NCI-H187 treated with DMSO at 0.1 percent for 48 hours (cell line): ENCODE results near the gene ALAS1.

ENCODE experiments used
- DNase-seq: peaks from one replicate; lab custom pipeline; 2025; lab: John Stamatoyannopoulos, UW

The ALAS1 gene

GRCh38 chr3:52221141-52221562 is 23.2 kb downstream of the ALAS1 start:
- no peak for DNase-seq

GRCh38 chr3:52221563-52222318 is 23.8 kb downstream of the ALAS1 start:
- no peak for DNase-seq

- DNase-seq, result no peak
These were observed 24.6 kb downstream of the ALAS1 start for GRCh38 chr3:52222319-52223221.

GRCh38 chr3:52223449-52224408 is 25.8 kb downstream of the ALAS1 start:
- DNase-seq, result no peak

GRCh38 chr3:52225452-52226228 is 27.7 kb downstream of the ALAS1 start, which contains the start of gene TLR9:
Gene TLR9 (minus strand): TSS chr3:52225645. CDS start chr3:52225529, 116 bp downstream.
- no peak for DNase-seq

GRCh38 chr3:52226229-52226817 is 28.4 kb downstream of the ALAS1 start:
- no peak for DNase-seq

- no peak for DNase-seq
These were observed 29.2 kb downstream of the ALAS1 start for GRCh38 chr3:52227117-52227516.

- DNase-seq, result no peak
These were observed 29.8 kb downstream of the ALAS1 start for GRCh38 chr3:52227766-52228165.

GRCh38 chr3:52228266-52228665 is 30.3 kb downstream of the ALAS1 start:
- DNase-seq, result no peak

GRCh38 chr3:52228751-52229291 is 30.9 kb downstream of the ALAS1 start:
- no peak for DNase-seq

GRCh38 chr3:52229656-52230055 is 31.7 kb downstream of the ALAS1 start:
- DNase-seq, result no peak

- no peak for DNase-seq
These were observed 32.5 kb downstream of the ALAS1 start for GRCh38 chr3:52230461-52230860.

- DNase-seq, result no peak
These were observed 33.0 kb downstream of the ALAS1 start for GRCh38 chr3:52230889-52231499.

- DNase-seq, result no peak
These were observed 33.7 kb downstream of the ALAS1 start for GRCh38 chr3:52231502-52232278.

GRCh38 chr3:52232279-52233107 is 34.5 kb downstream of the ALAS1 start:
- no peak for DNase-seq

GRCh38 chr3:52233108-52233591 is 35.2 kb downstream of the ALAS1 start:
- no peak for DNase-seq

GRCh38 chr3:52233968-52234367 is 36.0 kb downstream of the ALAS1 start:
- DNase-seq, result no peak
